PFSK-1 (cell line): ENCODE results near the gene TMC4.

Source experiments
- FOXP2 ChIP-seq: optimal IDR thresholded peaks from 2 replicates; pipeline ENCODE3; 2011; ENCODE audit warnings: borderline replicate concordance, control low read depth, inconsistent platforms; ENCODE audit not compliant: insufficient read depth; ENCODE audit errors: extremely low read length, extremely low read depth
- POLR2AphosphoS5 ChIP-seq: IDR thresholded peaks from 2 replicates; pipeline ENCODE4 v1.6.1; 2012; ENCODE audit warnings: low read depth, mild to moderate bottlenecking, control low read depth, low read length, moderate library complexity
- REST ChIP-seq, 2 experiments: IDR thresholded peaks; 2 replicates each; pipeline versions ENCODE4 v1.6.1 to v1.8.0; 2011 to 2012; ENCODE audit warnings: low read depth in 2 of 2, low read length in 2 of 2, control low read depth in 1 of 2, inconsistent platforms in 1 of 2, mild to moderate bottlenecking in 1 of 2, moderate library complexity in 1 of 2; ENCODE audit not compliant: insufficient read depth in 1 of 2
- SIN3A ChIP-seq: IDR thresholded peaks from 2 replicates; pipeline ENCODE4 v1.6.1; 2012; ENCODE audit warnings: mild to moderate bottlenecking, low read length, moderate library complexity, borderline replicate concordance; ENCODE audit not compliant: insufficient read depth
- TAF1 ChIP-seq: IDR thresholded peaks from 2 replicates; pipeline ENCODE4 v1.6.1; 2012; ENCODE audit warnings: low read length, control low read depth, borderline replicate concordance; ENCODE audit not compliant: insufficient read depth

The TMC4 gene

DNA sequence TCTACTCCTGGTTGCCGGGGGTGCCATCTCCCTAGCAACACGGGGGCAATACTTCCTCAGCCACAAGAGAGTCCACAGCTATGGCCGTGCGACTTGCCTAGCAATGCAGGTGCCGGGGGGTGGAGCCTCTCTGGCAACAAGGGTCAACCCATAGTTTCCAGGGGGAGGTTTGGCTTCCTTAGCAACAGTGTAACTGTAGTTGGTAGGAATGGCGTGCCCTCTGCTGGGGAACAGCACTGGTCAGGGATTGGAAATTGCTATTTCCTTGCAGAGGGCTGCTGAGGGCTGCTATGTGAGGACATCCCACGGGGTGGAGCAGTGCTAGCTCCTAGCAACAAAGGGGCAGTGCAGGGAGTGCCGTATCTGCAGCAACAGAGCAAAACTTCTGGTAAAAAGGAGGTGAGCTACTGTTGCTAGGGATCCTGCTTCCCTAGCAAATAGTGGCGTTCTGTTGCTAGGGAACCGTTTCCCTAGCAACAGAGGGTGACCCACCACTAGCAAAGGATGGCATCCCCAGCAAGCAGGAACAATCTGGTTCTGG lies 7.0 kb upstream of the TMC4 start:
- no peak for TF ChIP-seq REST (IDR thresholded peaks at IDR 0.05; ENCODE audit: insufficient read depth in 1 of 2, low read depth in 2 of 2, low read length in 2 of 2)
- TF ChIP-seq TAF1, result no peak
- TF ChIP-seq POLR2AphosphoS5, result no peak
- TF ChIP-seq SIN3A, result no peak
- no peak for TF ChIP-seq FOXP2

DNA sequence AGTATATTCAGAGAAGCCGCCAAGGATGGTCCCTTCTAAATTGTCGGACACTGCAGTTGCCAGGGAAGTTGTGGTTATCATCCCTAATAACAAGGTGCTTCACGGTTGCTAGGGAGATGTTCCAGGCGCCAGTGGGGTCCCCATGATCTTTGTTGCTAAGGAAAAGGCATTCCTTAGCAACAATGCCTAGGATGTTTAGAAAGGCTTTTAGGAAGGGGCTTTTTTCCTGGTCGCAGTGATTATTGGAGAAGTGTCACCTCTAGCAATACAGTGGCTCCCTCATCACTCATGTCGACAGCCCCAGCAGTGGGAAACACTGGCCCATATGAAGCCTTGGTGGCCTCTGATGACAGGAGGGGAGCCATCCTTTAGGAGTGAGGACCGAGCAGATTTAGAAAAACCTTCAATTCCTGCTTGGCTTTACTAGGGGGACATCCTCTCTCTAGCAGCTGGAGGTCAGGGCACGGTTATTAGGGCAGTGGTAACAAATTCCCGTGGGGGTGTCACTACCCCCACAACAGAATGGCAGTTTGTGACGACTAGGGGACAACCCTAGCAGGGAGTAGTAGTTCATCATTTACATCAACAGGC lies 6.4 kb upstream of the TMC4 start:
- TF ChIP-seq POLR2AphosphoS5 (0 out of 2 replicates have a peak, but pooled peaks have one; percentile 24), REST (IDR thresholded peaks at IDR 0.05; ENCODE audit: insufficient read depth in 1 of 2, low read depth in 2 of 2, low read length in 2 of 2) (no peak)

- TF ChIP-seq TAF1 (no peak), REST (IDR thresholded peaks at IDR 0.05; ENCODE audit: insufficient read depth in 1 of 2, low read depth in 2 of 2, low read length in 2 of 2) (no peak), POLR2AphosphoS5 (no peak), SIN3A (no peak), FOXP2 (no peak)
Measured at GRCh38 chr19:54178581-54179261, 5.8 kb upstream of the TMC4 start.

DNA sequence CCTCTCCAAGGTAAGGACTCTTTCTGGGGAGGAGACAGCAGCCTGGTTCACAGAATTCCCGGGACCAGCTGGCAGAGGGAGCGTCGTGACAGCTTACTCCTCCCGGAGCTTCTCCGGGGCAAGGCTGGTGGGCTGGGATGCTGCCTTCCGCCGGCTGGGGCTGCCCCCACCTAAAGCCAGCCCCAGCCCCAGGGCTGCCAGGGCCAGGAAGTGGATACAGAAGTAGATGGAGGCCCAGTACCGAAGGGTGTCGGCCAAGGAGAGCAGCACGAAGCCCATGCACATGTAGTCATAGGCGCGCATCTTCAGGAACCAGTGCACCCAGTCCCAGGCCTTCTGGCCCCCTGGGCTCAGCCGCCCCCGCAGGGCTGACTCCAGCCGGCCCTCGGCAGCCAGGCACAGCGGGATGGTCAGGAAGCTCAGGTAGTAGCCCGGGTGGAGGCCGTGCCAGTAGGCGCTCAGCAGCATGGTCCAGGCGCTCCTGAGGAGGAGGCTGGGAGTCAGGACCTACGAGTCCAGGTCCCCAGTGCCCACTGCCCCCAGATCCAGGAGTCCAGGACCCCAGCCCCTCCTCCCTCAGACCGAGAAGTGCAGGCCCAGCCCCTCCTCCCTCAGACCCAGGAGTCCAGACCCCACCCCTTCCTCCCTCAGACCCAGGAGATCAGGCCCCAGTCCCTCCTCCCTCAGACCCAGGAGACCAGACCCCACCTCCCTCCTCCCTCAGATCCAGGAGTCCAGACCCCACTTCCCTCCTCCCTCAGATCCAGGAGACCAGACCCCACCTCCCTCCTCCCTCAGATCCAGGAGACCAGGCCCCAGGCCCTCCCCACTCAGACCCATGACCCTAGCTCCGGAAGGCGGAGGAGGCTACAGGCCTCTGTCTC lies 1.2 kb upstream of the TMC4 start:
- TF ChIP-seq POLR2AphosphoS5 (peak; percentile 25; the same call in 1 of the 2 replicates), REST (IDR thresholded peaks at IDR 0.05; ENCODE audit: insufficient read depth in 1 of 2, low read depth in 2 of 2, low read length in 2 of 2) (no peak)
